C4-2B (cell line): ENCODE data around the gene COA5.

Experiments used
- CTCF ChIP-seq: fragments of 450-650 bp; conservative IDR thresholded peaks from 2 replicates; pipeline ENCODE4 v1.5.1; 2017; ENCODE audit warnings: mild to moderate bottlenecking
- ZFX ChIP-seq: fragments of 450-650 bp; IDR thresholded peaks from 2 replicates; pipeline ENCODE4 v1.6.1; 2017

GRCh38 chr2:98656800-98657199, 48.5 kb upstream of the COA5 start:
- no peak for TF ChIP-seq CTCF
- no peak for TF ChIP-seq ZFX
